Astrocyte of the spinal cord (primary cell): ENCODE measurements around the gene PROSER2.
"Not testable (repeated sequence)": the region's sequence is repeated elsewhere in the genome, so short reads cannot be mapped to it uniquely, and the experiment has no call there.

Experiments
- DNase-seq: peaks from one replicate; pipeline ENCODE4 v3.0.0; 2011; ENCODE audit warnings: low read depth, low spot score
- H3K4me3 ChIP-seq: 2 replicates; pipeline ENCODE4 v1.5.1; 2011; ENCODE audit warnings: low read depth, mild to moderate bottlenecking, low read length, moderate library complexity
- in situ Hi-C: cut with HindIII; loops from 2 replicates; pipeline ENCODE4 v1.10.0; 2017; ENCODE audit warnings: low sequenced_read_pairs
- TF ChIP-seq, protein P1 (sequence below): IDR thresholded peaks from 2 replicates; pipeline ENCODE4 v1.5.1; 2012; ENCODE audit warnings: low read depth, mild to moderate bottlenecking, low read length, inconsistent platforms

The PROSER2 gene

DNA sequence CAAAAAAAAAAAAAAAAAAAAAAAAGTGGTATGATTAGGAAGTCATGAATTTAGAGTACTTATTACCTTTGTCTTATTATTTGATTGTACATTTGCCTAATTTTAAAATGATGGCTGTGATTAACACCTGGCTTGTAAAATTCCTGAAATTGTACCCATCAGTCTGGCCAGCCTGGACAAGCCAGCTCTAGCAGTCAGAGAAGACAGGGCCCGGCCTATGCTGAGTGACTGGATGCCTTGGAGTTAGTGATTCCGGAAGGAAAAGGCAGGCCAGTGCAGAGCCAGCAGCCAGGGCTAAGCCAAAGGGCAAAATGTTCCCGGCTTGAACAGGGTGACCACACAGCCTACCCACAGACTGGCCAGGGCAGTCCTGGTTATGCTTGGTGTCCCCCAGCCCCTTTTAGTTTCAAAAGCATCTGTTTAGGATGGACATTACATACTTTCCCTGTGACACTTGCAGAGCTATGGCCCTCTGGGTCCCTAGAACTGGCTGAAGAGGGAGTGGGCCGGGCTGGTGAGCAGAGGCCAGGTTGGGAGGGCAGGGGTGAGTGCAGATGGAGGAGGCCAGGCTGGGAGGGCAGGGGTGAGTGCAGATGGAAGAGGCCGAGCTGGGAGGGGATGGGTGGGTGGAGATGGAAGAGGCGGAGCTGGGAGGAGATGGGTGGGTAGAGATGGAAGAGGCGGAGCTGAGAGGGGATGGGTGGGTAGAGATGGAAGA lies 61.7 kb downstream of the PROSER2 start:
- H3K4me3 ChIP-seq, result no peak overlapping the region
- in situ Hi-C loops, result no loop called here
- DNase-seq, result no peak
- TF ChIP-seq, protein P1, sequence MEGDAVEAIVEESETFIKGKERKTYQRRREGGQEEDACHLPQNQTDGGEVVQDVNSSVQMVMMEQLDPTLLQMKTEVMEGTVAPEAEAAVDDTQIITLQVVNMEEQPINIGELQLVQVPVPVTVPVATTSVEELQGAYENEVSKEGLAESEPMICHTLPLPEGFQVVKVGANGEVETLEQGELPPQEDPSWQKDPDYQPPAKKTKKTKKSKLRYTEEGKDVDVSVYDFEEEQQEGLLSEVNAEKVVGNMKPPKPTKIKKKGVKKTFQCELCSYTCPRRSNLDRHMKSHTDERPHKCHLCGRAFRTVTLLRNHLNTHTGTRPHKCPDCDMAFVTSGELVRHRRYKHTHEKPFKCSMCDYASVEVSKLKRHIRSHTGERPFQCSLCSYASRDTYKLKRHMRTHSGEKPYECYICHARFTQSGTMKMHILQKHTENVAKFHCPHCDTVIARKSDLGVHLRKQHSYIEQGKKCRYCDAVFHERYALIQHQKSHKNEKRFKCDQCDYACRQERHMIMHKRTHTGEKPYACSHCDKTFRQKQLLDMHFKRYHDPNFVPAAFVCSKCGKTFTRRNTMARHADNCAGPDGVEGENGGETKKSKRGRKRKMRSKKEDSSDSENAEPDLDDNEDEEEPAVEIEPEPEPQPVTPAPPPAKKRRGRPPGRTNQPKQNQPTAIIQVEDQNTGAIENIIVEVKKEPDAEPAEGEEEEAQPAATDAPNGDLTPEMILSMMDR, result no peak

DNA sequence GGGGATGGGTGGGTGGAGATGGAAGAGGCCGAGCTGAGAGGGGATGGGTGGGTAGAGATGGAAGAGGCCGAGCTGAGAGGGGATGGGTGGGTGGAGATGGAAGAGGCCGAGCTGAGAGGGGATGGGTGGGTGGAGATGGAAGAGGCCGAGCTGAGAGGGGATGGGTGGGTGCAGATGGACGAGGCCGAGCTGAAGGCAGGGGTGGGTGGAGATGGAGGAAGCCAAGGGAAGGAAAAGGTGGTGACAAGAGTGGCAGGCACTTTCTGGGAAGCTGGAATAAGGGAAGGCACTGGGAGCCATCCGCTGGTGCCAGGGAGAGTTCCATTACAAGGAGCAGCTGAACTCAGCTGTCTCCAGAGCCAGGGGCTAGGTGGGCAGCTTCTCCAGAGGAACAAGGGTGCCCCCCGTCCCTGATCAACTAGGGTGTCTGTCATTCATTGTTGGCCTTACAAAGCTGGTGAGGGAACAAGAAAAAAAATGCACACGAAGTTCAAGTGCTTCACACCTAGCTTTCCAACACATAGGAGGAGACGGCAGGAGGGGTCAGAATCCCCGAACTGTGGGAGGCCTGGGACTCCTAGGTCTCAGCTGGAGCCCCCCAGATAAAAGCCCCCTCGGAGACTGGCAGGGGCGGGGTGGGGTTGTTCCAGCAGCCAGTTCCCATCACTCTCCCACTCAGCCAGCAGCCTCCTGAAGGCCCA lies 62.4 kb downstream of the PROSER2 start:
- DNase-seq, result no peak
- TF ChIP-seq, protein P1, result no peak
- in situ Hi-C loops, result no loop called here
- H3K4me3 ChIP-seq, result no peak overlapping the region

DNA sequence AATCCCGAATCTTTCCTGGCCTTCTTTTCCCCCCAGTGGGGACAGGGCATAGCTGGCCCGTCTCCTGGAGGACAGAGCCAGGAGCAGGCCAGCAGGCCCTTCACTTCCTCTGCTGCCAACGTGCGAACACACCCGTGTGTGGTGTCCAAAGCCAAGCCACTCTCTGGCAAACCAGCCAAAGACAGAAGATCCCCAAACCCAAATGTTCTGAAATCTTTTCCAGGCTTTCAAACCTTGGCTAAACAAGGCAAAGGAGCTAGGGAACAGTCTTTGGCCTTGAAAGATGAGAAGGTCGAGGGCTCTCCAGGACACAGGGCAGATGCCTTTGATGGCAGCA lies 63.0 kb downstream of the PROSER2 start:
- no peak for DNase-seq
- in situ Hi-C loops, result no loop called here
- no peak overlapping the region for H3K4me3 ChIP-seq
- TF ChIP-seq, protein P1, result no peak

DNA sequence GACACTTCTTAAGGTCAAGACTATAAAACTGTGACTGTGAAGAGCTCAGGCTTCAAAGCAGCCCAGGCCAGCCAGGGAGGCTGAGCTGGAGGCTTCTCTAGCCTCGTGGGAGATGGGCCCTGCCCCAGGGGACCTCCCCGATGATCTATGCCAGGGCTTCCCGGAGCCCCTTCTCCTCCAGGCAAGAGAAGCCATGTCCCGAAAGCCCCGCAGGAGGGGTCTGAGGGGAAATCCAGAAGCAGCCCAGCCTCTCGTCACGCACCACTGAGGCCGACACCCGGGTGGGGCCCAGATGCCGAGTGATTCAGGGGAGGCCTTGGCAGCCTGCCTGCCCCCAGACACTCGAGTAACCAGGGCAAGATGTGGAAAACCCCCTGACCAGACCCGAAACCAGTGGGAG lies 63.7 kb downstream of the PROSER2 start:
- no peak for DNase-seq
- in situ Hi-C loops, result no loop called here
- no peak overlapping the region for H3K4me3 ChIP-seq
- TF ChIP-seq, protein P1, result no peak

DNA sequence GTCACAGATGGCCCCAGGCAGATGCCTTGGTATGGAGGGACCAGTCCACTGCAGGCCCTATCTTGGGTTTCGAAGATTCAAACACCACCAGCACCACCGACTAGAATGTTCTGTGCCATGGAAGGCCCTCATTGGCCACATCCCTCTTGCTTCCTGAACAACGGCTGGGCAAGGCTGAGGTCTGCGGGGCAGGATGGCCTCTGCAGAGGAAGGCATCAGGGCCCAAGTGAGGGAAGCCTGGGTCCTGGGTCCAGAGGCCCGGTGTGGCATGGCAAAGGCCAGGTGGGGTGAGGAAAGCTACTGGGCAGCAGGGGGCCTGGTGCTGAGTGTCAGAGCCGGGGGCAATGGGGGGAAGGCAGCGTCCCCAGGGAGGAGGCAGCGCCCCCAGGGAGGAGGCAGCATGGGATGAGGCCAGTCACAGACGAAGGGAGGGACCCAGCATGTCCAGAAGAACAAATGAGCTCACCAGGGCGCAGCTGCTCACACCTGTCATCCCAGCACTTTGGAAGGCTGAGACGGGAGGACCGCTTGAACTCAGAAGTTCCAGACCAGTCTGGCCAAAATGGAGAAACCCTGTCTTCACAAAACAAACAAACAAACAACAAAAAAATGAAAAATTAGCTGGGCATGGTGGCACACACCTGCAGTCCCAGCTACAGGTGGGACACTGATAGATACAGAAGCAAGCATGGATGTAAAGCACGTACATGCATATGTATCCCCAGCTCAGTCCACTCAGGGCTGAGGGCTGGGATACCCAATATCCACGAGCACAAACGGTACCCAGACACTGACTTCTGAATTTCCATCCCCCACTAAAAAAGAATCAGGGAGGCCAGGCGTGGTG lies 64.4 kb downstream of the PROSER2 start:
- TF ChIP-seq, protein P1, result no peak
- no peak overlapping the region for H3K4me3 ChIP-seq
- no peak for DNase-seq
- in situ Hi-C loops, result no loop called here

DNA sequence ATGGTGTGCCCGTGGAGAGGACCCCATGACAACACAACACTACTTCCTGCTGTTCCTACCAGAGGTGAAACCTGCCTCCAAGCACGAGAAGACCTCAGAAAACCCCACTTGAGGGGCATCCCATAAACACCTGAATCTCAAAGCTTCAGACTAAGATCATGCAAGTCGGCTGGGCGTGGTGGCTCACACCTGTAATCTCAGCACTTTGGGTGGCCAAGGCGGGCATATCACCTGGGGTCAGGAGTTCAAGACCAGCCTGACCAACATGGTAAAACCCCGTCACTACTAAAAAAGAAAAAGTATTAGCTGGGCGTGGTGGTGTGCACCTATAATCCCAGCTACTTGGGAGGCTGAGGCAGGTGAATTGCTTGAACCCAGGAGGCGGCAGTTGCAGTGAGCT lies 66.1 kb downstream of the PROSER2 start:
- in situ Hi-C loops, DNase-seq, H3K4me3 ChIP-seq: not testable (repeated sequence)
